Measurements from ENCODE around the gene OTOG.

GRCh38 chr11:17603056-17603825, 56.2 kb downstream of the OTOG start:
- TF ChIP-seq CTCF (IDR thresholded peaks at IDR 0.05; ENCODE audit: borderline replicate concordance, extremely low read depth, low read length, poor library complexity, severe bottlenecking) (no peak), EZH2 (IDR thresholded peaks at IDR 0.05; ENCODE audit: borderline replicate concordance, low read depth, low read length, severe bottlenecking) (no peak)
